Nephron (organoid): ENCODE results near the gene ZW10.

ENCODE experiments used
- H3K27ac Mint-ChIP-seq, 3 experiments: 2 replicates each; pipeline ENCODE4 v1.8.0; 2020; ENCODE audit warnings: mixed read lengths in 3 of 3, mild to moderate bottlenecking in 2 of 3, moderate library complexity in 1 of 3
- H3K27me3 Mint-ChIP-seq: 2 replicates; pipeline ENCODE4 v1.8.0; 2021; ENCODE audit warnings: low read depth, mild to moderate bottlenecking, moderate library complexity, mixed read lengths
- H3K36me3 Mint-ChIP-seq: 2 replicates; pipeline ENCODE4 v1.8.0; 2020; ENCODE audit warnings: low read depth, mixed read lengths
- H3K4me1 Mint-ChIP-seq: 2 replicates; pipeline ENCODE4 v1.8.0; 2020; ENCODE audit warnings: mixed read lengths
- H3K4me3 Mint-ChIP-seq, 3 experiments: 2 replicates each; pipeline ENCODE4 v1.8.0; 2020; ENCODE audit warnings: mild to moderate bottlenecking in 3 of 3, mixed read lengths in 3 of 3, moderate library complexity in 2 of 3
- H3K9me3 Mint-ChIP-seq: 2 replicates; pipeline ENCODE4 v1.8.0; 2020; ENCODE audit warnings: mixed read lengths
- CTCF ChIP-seq, 3 experiments: fragments of 200-600 bp; sonication (generic); IDR thresholded peaks; one replicate each; pipeline ENCODE4 v1.5.0; 2021; ENCODE audit warnings: antibody characterized with exemption in 3 of 3; ENCODE audit not compliant: unreplicated experiment in 3 of 3

ZW10 gene

GRCh38 chr11:113782134-113782533 is 8.6 kb upstream of the ZW10 start:
- H3K9me3 Mint-ChIP-seq, result no peaks in the 10 kb centered on the region
- peaks cover 7% of the 10 kb centered on the region for H3K4me1 Mint-ChIP-seq
- H3K36me3 Mint-ChIP-seq, result no peaks in the 10 kb centered on the region
- H3K4me3 Mint-ChIP-seq, result no peak overlapping the region
- peaks cover 32% of the 10 kb centered on the region for H3K27me3 Mint-ChIP-seq
- no peak for TF ChIP-seq CTCF (IDR thresholded peaks at IDR 0.05; ENCODE audit: unreplicated experiment in 3 of 3)
- H3K27ac Mint-ChIP-seq, result no peak overlapping the region

GRCh38 chr11:113781682-113782081 is 8.2 kb upstream of the ZW10 start:
- H3K27me3 Mint-ChIP-seq, result peaks cover 34% of the 10 kb centered on the region
- H3K4me3 Mint-ChIP-seq, result no peak overlapping the region
- no peak overlapping the region for H3K27ac Mint-ChIP-seq
- H3K9me3 Mint-ChIP-seq, result no peaks in the 10 kb centered on the region
- no peak for TF ChIP-seq CTCF (IDR thresholded peaks at IDR 0.05; ENCODE audit: unreplicated experiment in 3 of 3)
- H3K36me3 Mint-ChIP-seq, result no peaks in the 10 kb centered on the region
- peaks cover 7% of the 10 kb centered on the region for H3K4me1 Mint-ChIP-seq

GRCh38 chr11:113779496-113779895 is 6.0 kb upstream of the ZW10 start, which contains the start of gene CLDN25:
TSS of gene CLDN25 (plus strand) at chr11:113779796. CDS start at chr11:113779796, 0 bp downstream.
- TF ChIP-seq CTCF (IDR thresholded peaks at IDR 0.05; ENCODE audit: unreplicated experiment in 3 of 3), result no peak
- Mint-ChIP-seq H3K4me1 (peaks cover 7% of the 10 kb centered on the region), H3K27ac (no peak within 1 kb of the TSS), H3K36me3 (no peaks in the 10 kb centered on the region), H3K4me3 (no peak within 1 kb of the TSS), H3K9me3 (no peaks in the 10 kb centered on the region), H3K27me3 (peaks cover 38% of the 10 kb centered on the region)

GRCh38 chr11:113778111-113778910 is 4.8 kb upstream of the ZW10 start:
- Mint-ChIP-seq H3K4me1 (peaks cover 9% of the 10 kb centered on the region), H3K27ac (peak overlapping the region in 1 of 3 experiments; percentile 43), H3K27me3 (peaks cover 38% of the 10 kb centered on the region), H3K9me3 (no peaks in the 10 kb centered on the region), H3K36me3 (no peaks in the 10 kb centered on the region), H3K4me3 (peak overlapping the region in 1 of 3 experiments; percentile 19)
- no peak for TF ChIP-seq CTCF (IDR thresholded peaks at IDR 0.05; ENCODE audit: unreplicated experiment in 3 of 3)

- peak in 1 of 3 experiments; percentile 48 for TF ChIP-seq CTCF (IDR thresholded peaks at IDR 0.05; ENCODE audit: unreplicated experiment in 3 of 3)
- Mint-ChIP-seq H3K27ac (peak overlapping the region; percentile 91 to 99 (median 98)), H3K27me3 (peaks cover 24% of the 10 kb centered on the region), H3K4me3 (peak overlapping the region; percentile 97 to 100 (median 97)), H3K9me3 (no peaks in the 10 kb centered on the region), H3K4me1 (peaks cover 23% of the 10 kb centered on the region), H3K36me3 (peaks cover 9% of the 10 kb centered on the region)
These were observed 647 bp upstream of the ZW10 start for GRCh38 chr11:113774174-113774503.

- H3K4me1 Mint-ChIP-seq, result peaks cover 21% of the 10 kb centered on the region
- peak overlapping the region; percentile 97 to 100 (median 97) for H3K4me3 Mint-ChIP-seq
- H3K27ac Mint-ChIP-seq, result peak overlapping the region; percentile 91 to 99 (median 98)
- no peak for TF ChIP-seq CTCF (IDR thresholded peaks at IDR 0.05; ENCODE audit: unreplicated experiment in 3 of 3)
- peaks cover 22% of the 10 kb centered on the region for H3K27me3 Mint-ChIP-seq
- no peaks in the 10 kb centered on the region for H3K9me3 Mint-ChIP-seq
- H3K36me3 Mint-ChIP-seq, result peaks cover 14% of the 10 kb centered on the region
These were observed 438 bp downstream of the ZW10 start for GRCh38 chr11:113773092-113773415.
